HCT116 (cell line): Measurements from ENCODE around the gene RNF207. TPM values are rescaled to one million over a fixed set of nuclear protein-coding genes. Genes with fewer than 3 reads are reported as not detected.

Experiments
- ATAC-seq: fragments of 200-7000 bp; cut with Tn5 transposase; 2 replicates; pipeline ENCODE4 v1.9.1; 2020; ENCODE audit warnings: mild to moderate bottlenecking, moderate library complexity
- BruUV-seq: library from RNA; stranded (reverse); fragments of 400-500 nt; replicated peaks from 2 replicates; lab custom pipeline; 2021; lab: Mats Ljungman, UMichigan
- CTCF ChIA-PET: fragments of 300-600 bp; sonication (Branson Sonifier 250); formaldehyde crosslinking; loops from one replicate; lab custom pipeline; 2021; ENCODE audit warnings: antibody characterized with exemption; lab: Charles Lee
- POLR2A ChIA-PET: fragments of 300-600, 350-600 bp; sonication (Branson Sonifier 250); formaldehyde crosslinking; loops from one replicate; lab custom pipeline; 2021; ENCODE audit warnings: antibody characterized with exemption; lab: Charles Lee
- RAD21 ChIA-PET, 2 experiments: fragments of 300-600 bp; sonication (Branson Sonifier 250); formaldehyde crosslinking; loops; one replicate each; lab custom pipeline; 2023; ENCODE audit warnings: low total read pairs in 2 of 2; ENCODE audit not compliant: uncharacterized antibody in 2 of 2, unreplicated experiment in 2 of 2, low non-redundant PET in 1 of 2; lab: Charles Lee
- DNase-seq: peaks from one replicate; pipeline ENCODE4 v3.0.0-alpha.2; 2010; ENCODE audit warnings: low read depth, low spot score
- H2AFZ ChIP-seq: fragments of 200-600 bp; shearing (Covaris generic), sonication (generic); 2 replicates; pipeline ENCODE4 v1.6.1; 2017; ENCODE audit warnings: low read depth, mixed run types, mixed read lengths, antibody characterized with exemption, low read length; ENCODE audit not compliant: poor library complexity, severe bottlenecking
- H3K27ac ChIP-seq: 2 replicates; pipeline ENCODE4 v1.5.1; 2012; ENCODE audit warnings: low read depth, low read length
- H3K27me3 ChIP-seq: fragments of 200-600 bp; sonication (generic); 2 replicates; pipeline ENCODE4 v1.6.1; 2016; ENCODE audit warnings: mixed run types, low read length, mixed read lengths; ENCODE audit not compliant: insufficient read depth
- H3K36me3 ChIP-seq, 2 experiments: fragments of 200-500 bp in 1 of 2; fragments of 200-600 bp in 1 of 2; sonication (Bioruptor generic) in 1 of 2; sonication (generic) in 1 of 2; 2 replicates each; pipeline versions ENCODE4 v1.5.1 to v1.6.1; 2014 to 2016; ENCODE audit warnings: low read length in 2 of 2, inconsistent platforms in 1 of 2, mixed read lengths in 1 of 2, mixed run types in 1 of 2; ENCODE audit not compliant: insufficient read depth in 2 of 2, control insufficient read depth in 1 of 2
- H3K4me1 ChIP-seq, 2 experiments: fragments of 200-600 bp in 1 of 2; sonication (generic) in 1 of 2; 2 replicates each; pipeline versions ENCODE4 v1.5.1 to v1.6.1; 2012 to 2017; ENCODE audit warnings: low read length in 2 of 2, inconsistent platforms in 1 of 2, mild to moderate bottlenecking in 1 of 2, mixed read lengths in 1 of 2, mixed run types in 1 of 2, moderate library complexity in 1 of 2; ENCODE audit not compliant: insufficient read depth in 2 of 2, control insufficient read depth in 1 of 2
- H3K4me2 ChIP-seq: fragments of 200-600 bp; sonication (generic); 2 replicates; pipeline ENCODE4 v1.6.1; 2017; ENCODE audit warnings: mixed run types, low read length, mixed read lengths
- H3K4me3 ChIP-seq, 2 experiments: fragments of 200-600 bp in 1 of 2; sonication (generic) in 1 of 2; replicated peaks in 1 of 2; 2 replicates each; pipeline ENCODE4 v1.5.1; 2011 to 2016; ENCODE audit warnings: low read length in 2 of 2, control low read depth in 1 of 2, low read depth in 1 of 2, mild to moderate bottlenecking in 1 of 2, mixed read lengths in 1 of 2, mixed run types in 1 of 2
- H3K79me2 ChIP-seq: fragments of 200-600 bp; sonication (generic); 2 replicates; pipeline ENCODE4 v1.6.1; 2017; ENCODE audit warnings: mild to moderate bottlenecking, mixed run types, low read length, moderate library complexity, mixed read lengths; ENCODE audit not compliant: insufficient read depth
- H3K9ac ChIP-seq: fragments of 200-600 bp; sonication (generic); 2 replicates; pipeline ENCODE4 v1.6.1; 2016; ENCODE audit warnings: low read length, mixed read lengths
- H3K9me2 ChIP-seq: fragments of 200-600 bp; sonication (generic), shearing (Covaris generic); 2 replicates; pipeline ENCODE4 v1.6.1; 2017; ENCODE audit warnings: mixed run types, mild to moderate bottlenecking, moderate library complexity; ENCODE audit not compliant: insufficient read depth
- H3K9me3 ChIP-seq, 2 experiments: fragments of 200-500 bp in 1 of 2; fragments of 200-600 bp in 1 of 2; sonication (Bioruptor generic) in 1 of 2; sonication (generic) in 1 of 2; 2 replicates each; pipeline ENCODE4 v1.6.1; 2014 to 2017; ENCODE audit warnings: low read length in 2 of 2, mixed read lengths in 2 of 2, inconsistent platforms in 1 of 2, low read depth in 1 of 2, mild to moderate bottlenecking in 1 of 2, mixed run types in 1 of 2, moderate library complexity in 1 of 2; ENCODE audit not compliant: control insufficient read depth in 1 of 2, insufficient read depth in 1 of 2
- H4K20me1 ChIP-seq: fragments of 200-600 bp; sonication (generic), shearing (Covaris generic); 2 replicates; pipeline ENCODE4 v1.6.1; 2017; ENCODE audit warnings: mixed run types, mild to moderate bottlenecking, moderate library complexity; ENCODE audit not compliant: insufficient read depth
- EGR1 ChIP-seq: IDR thresholded peaks from 2 replicates; pipeline ENCODE4 v1.6.1; 2012; ENCODE audit warnings: low read depth
- ELF1 ChIP-seq: IDR thresholded peaks from 2 replicates; pipeline ENCODE4 v1.6.1; 2012; ENCODE audit warnings: low read depth, borderline replicate concordance
- EZH2 ChIP-seq: fragments of 200-600 bp; sonication (generic); IDR thresholded peaks from 2 replicates; pipeline ENCODE4 v1.6.1; 2017; ENCODE audit warnings: antibody characterized with exemption, mixed run types
- EZH2phosphoT487 ChIP-seq: fragments of 200-600 bp; IDR thresholded peaks from 2 replicates; pipeline ENCODE4 v1.6.1; 2018; ENCODE audit warnings: antibody characterized with exemption, borderline replicate concordance
- FOSL1 ChIP-seq: IDR thresholded peaks from 2 replicates; pipeline ENCODE4 v1.6.1; 2012; ENCODE audit warnings: low read depth
- JUND ChIP-seq: IDR thresholded peaks from 2 replicates; pipeline ENCODE4 v1.6.1; 2012
- POLR2A ChIP-seq: IDR thresholded peaks from 2 replicates; pipeline ENCODE4 v1.7.0; 2011; ENCODE audit warnings: borderline replicate concordance; ENCODE audit not compliant: insufficient read depth, insufficient read length; ENCODE audit errors: extremely low read depth
- POLR2AphosphoS5 ChIP-seq: IDR thresholded peaks from 2 replicates; pipeline ENCODE4 v1.6.1; 2011; ENCODE audit warnings: mild to moderate bottlenecking, low read depth, low read length, moderate library complexity
- RAD21 ChIP-seq: IDR thresholded peaks from 2 replicates; pipeline ENCODE4 v1.6.1; 2012; ENCODE audit warnings: low read depth, mild to moderate bottlenecking
- SIN3A ChIP-seq: IDR thresholded peaks from 2 replicates; pipeline ENCODE4 v1.6.1; 2012; ENCODE audit warnings: low read depth
- SP1 ChIP-seq: IDR thresholded peaks from 2 replicates; pipeline ENCODE4 v1.6.1; 2012; ENCODE audit warnings: low read depth
- SRF ChIP-seq: IDR thresholded peaks from 2 replicates; pipeline ENCODE4 v1.6.1; 2012; ENCODE audit warnings: low read depth
- TCF7L2 ChIP-seq: IDR thresholded peaks from 2 replicates; pipeline ENCODE4 v1.7.0; 2011; ENCODE audit warnings: borderline replicate concordance, inconsistent platforms; ENCODE audit not compliant: insufficient read depth, insufficient read length; ENCODE audit errors: extremely low read depth
- ZFX ChIP-seq: fragments of 450-650 bp; IDR thresholded peaks from 2 replicates; pipeline ENCODE4 v1.6.1; 2017
- ZNF274 ChIP-seq: fragments of 200-500 bp; sonication (Bioruptor generic); IDR thresholded peaks from 2 replicates; pipeline ENCODE4 v1.6.1; 2014; ENCODE audit warnings: mild to moderate bottlenecking, low read depth, low read length, inconsistent platforms
- intact Hi-C: fragments of 100-400 bp; cut with micrococcal nuclease; formaldehyde crosslinking; loops from 2 replicates; pipeline ENCODE4 v1.10.0; 2022
- total RNA-seq: library from RNA; stranded (reverse); gene quantifications from one replicate; pipeline ENCODE4 v1.2.1, GENCODE V29; 2021; ENCODE audit not compliant: unreplicated experiment
- TF ChIP-seq, protein P1 (sequence below), 3 experiments: fragments of 200-600 bp in 1 of 3; sonication (generic) in 1 of 3; IDR thresholded peaks in 2 of 3; conservative IDR thresholded peaks in 1 of 3; 2 replicates each; pipeline ENCODE4 v1.5.1; 2012 to 2017; ENCODE audit warnings: low read depth in 2 of 3, low read length in 2 of 3, antibody characterized with exemption in 1 of 3, borderline replicate concordance in 1 of 3, control low read depth in 1 of 3, mild to moderate bottlenecking in 1 of 3, mixed read lengths in 1 of 3, mixed run types in 1 of 3, moderate library complexity in 1 of 3; ENCODE audit not compliant: insufficient read depth in 1 of 3
- TF ChIP-seq, protein P2 (sequence below): IDR thresholded peaks from 2 replicates; pipeline ENCODE4 v1.6.1; 2012
- TF ChIP-seq, protein P3 (sequence below): IDR thresholded peaks from 2 replicates; pipeline ENCODE4 v1.6.1; 2011; ENCODE audit warnings: mild to moderate bottlenecking, low read length, moderate library complexity; ENCODE audit not compliant: insufficient replicate concordance; ENCODE audit errors: extremely low read depth
- TF ChIP-seq, protein P4 (sequence below): IDR thresholded peaks from 2 replicates; pipeline ENCODE4 v1.6.1; 2012

The RNF207 gene
- total RNA-seq, 1 experiment from 2014 or later, result 61.2 TPM

DNA sequence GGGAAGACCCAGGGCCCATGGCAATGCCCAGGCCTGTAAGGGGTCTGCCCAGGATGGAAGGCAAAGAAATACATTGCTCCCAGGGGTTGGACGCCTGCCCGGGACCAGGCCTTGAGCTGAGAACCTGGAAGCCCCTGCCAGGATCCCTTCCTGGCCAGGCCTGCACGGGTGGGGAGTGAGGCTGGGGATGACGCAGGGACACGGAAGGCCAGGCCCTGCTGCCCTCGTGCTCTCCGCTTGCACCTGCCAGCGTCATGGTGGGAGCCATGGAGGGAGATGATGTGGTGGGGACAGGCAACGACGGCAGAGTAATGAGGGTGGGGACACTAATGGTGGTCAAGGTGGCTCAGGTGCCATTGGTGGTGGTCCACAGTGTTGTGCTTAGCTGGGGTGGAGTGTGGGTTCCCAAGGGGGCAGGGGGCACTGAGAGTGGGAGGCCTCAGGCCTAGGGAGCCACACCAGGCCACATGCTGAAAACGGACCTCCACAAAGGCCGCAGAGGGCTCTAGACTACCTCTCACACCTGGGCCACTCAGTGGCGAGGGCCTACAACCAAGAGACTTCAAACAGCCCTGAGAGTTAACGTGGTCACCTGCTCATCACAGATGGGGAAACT is 42.4 kb downstream of the RNF207 start:
- ChIA-PET POLR2A (no interaction called here), CTCF (interaction anchor here (1.1 to 5.0 kb wide), 5 partner anchors 10 to 191 kb away, joined by 3 to 39 read pairs (median 6); partner anchors contain the start of gene ICMT), RAD21 (interaction anchor here in 1 of 2 experiments (2.8 kb wide), 1 partner anchor 96 kb away, joined by 10 read pairs; no protein-coding TSS in a partner anchor)
- peak overlapping the region; percentile 90 for H3K4me2 ChIP-seq
- no peaks in the 10 kb centered on the region for H3K79me2 ChIP-seq
- no peaks in the 10 kb centered on the region for H3K27me3 ChIP-seq
- peaks cover 17 to 34% of the 10 kb centered on the region in 2 experiments; a peak in 3 of 4 replicates for H3K4me1 ChIP-seq
- H3K27ac ChIP-seq, result no peak overlapping the region; the same call in 1 of the 2 replicates
- intact Hi-C loops, result loop anchor here (5.0 kb wide), 1 partner anchor 959 kb away; no protein-coding TSS in a partner anchor
- no peaks in the 10 kb centered on the region for H3K9me2 ChIP-seq
- H3K9ac ChIP-seq, result no peak overlapping the region
- DNase-seq (no peak), ATAC-seq (no peak)
- no peaks in the 10 kb centered on the region for H4K20me1 ChIP-seq
- no peaks in the 10 kb centered on the region for H3K9me3 ChIP-seq
- BruUV-seq, result no TSS peak
- no peaks in the 10 kb centered on the region for H3K36me3 ChIP-seq
- H2AFZ ChIP-seq, result no peak overlapping the region
- no peak for TF ChIP-seq POLR2A
- no peak for TF ChIP-seq EGR1
- TF ChIP-seq, protein P1, sequence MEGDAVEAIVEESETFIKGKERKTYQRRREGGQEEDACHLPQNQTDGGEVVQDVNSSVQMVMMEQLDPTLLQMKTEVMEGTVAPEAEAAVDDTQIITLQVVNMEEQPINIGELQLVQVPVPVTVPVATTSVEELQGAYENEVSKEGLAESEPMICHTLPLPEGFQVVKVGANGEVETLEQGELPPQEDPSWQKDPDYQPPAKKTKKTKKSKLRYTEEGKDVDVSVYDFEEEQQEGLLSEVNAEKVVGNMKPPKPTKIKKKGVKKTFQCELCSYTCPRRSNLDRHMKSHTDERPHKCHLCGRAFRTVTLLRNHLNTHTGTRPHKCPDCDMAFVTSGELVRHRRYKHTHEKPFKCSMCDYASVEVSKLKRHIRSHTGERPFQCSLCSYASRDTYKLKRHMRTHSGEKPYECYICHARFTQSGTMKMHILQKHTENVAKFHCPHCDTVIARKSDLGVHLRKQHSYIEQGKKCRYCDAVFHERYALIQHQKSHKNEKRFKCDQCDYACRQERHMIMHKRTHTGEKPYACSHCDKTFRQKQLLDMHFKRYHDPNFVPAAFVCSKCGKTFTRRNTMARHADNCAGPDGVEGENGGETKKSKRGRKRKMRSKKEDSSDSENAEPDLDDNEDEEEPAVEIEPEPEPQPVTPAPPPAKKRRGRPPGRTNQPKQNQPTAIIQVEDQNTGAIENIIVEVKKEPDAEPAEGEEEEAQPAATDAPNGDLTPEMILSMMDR (IDR thresholded peaks at IDR 0.05 in 2 of 3, conservative IDR thresholded peaks at IDR 0.05 in 1 of 3; ENCODE audit: borderline replicate concordance in 1 of 3, insufficient read depth in 1 of 3, low read depth in 2 of 3, low read length in 2 of 3), result no peak
- TF ChIP-seq ZFX, result no peak
- TF ChIP-seq JUND, result no peak
- TF ChIP-seq RAD21, result no peak
- TF ChIP-seq POLR2AphosphoS5, result no peak
- no peak for TF ChIP-seq EZH2phosphoT487
- TF ChIP-seq, protein P2, sequence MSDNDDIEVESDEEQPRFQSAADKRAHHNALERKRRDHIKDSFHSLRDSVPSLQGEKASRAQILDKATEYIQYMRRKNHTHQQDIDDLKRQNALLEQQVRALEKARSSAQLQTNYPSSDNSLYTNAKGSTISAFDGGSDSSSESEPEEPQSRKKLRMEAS, result no peak
- no peak for TF ChIP-seq SIN3A
- TF ChIP-seq EZH2, result no peak
- no peak for TF ChIP-seq SRF
- TF ChIP-seq ZNF274, result no peak
- TF ChIP-seq FOSL1, result no peak
- TF ChIP-seq, protein P3, sequence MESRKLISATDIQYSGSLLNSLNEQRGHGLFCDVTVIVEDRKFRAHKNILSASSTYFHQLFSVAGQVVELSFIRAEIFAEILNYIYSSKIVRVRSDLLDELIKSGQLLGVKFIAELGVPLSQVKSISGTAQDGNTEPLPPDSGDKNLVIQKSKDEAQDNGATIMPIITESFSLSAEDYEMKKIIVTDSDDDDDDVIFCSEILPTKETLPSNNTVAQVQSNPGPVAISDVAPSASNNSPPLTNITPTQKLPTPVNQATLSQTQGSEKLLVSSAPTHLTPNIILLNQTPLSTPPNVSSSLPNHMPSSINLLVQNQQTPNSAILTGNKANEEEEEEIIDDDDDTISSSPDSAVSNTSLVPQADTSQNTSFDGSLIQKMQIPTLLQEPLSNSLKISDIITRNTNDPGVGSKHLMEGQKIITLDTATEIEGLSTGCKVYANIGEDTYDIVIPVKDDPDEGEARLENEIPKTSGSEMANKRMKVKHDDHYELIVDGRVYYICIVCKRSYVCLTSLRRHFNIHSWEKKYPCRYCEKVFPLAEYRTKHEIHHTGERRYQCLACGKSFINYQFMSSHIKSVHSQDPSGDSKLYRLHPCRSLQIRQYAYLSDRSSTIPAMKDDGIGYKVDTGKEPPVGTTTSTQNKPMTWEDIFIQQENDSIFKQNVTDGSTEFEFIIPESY, result no peak
- TF ChIP-seq TCF7L2, result no peak
- TF ChIP-seq ELF1, result no peak
- TF ChIP-seq, protein P4, sequence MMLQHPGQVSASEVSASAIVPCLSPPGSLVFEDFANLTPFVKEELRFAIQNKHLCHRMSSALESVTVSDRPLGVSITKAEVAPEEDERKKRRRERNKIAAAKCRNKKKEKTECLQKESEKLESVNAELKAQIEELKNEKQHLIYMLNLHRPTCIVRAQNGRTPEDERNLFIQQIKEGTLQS, result no peak
- no peak for TF ChIP-seq SP1
- H3K4me3 ChIP-seq, result peak overlapping the region in 1 of 2 experiments; percentile 53; a peak in 1 of 4 replicates
